Mononuclear cell (primary cell): Measurements from ENCODE around the gene TRIP11. TPM values are rescaled to one million over a fixed set of nuclear protein-coding genes. Genes with fewer than 3 reads are reported as not detected.

Experiments used
- H3K27me3 ChIP-seq: 2 replicates; pipeline ENCODE4 v1.6.0; 2011; ENCODE audit warnings: low read length, control low read depth; ENCODE audit not compliant: insufficient read depth
- H3K4me1 ChIP-seq: 2 replicates; pipeline ENCODE4 v1.5.1; 2011; ENCODE audit warnings: mild to moderate bottlenecking, low read length, control low read depth; ENCODE audit not compliant: insufficient read depth
- H3K4me3 ChIP-seq: 2 replicates; pipeline ENCODE4 v1.5.1; 2011; ENCODE audit warnings: mild to moderate bottlenecking, low read length, moderate library complexity
- H3K9me3 ChIP-seq: 2 replicates; pipeline ENCODE4 v1.5.1; 2011; ENCODE audit warnings: low read depth, mild to moderate bottlenecking, control low read depth, low read length
- total RNA-seq: library from RNA; depleted of rRNA; stranded (reverse); fragments of >200 nt; gene quantifications from one replicate; pipeline ENCODE4 v1.2.3, GENCODE V29; 2012

Gene TRIP11
- total RNA-seq, 1 donor, result 11.5 TPM

- Histone ChIP-seq H3K4me1 (peaks cover 19% of the 10 kb centered on the region), H3K9me3 (no peaks in the 10 kb centered on the region), H3K4me3 (no peak overlapping the region), H3K27me3 (no peaks in the 10 kb centered on the region)
Measured at GRCh38 chr14:92033433-92033832, 6.4 kb downstream of the TRIP11 start.

- Histone ChIP-seq H3K4me1 (no peaks in the 10 kb centered on the region), H3K27me3 (no peaks in the 10 kb centered on the region), H3K4me3 (no peak overlapping the region), H3K9me3 (no peaks in the 10 kb centered on the region)
Measured at GRCh38 chr14:92026548-92027190, 13.2 kb downstream of the TRIP11 start.

- H3K27me3 ChIP-seq, result no peaks in the 10 kb centered on the region
- H3K9me3 ChIP-seq, result no peaks in the 10 kb centered on the region
- H3K4me3 ChIP-seq, result no peak overlapping the region
- H3K4me1 ChIP-seq, result no peaks in the 10 kb centered on the region
Measured at GRCh38 chr14:92022036-92022435, 17.8 kb downstream of the TRIP11 start.

GRCh38 chr14:92021523-92021922 lies 18.3 kb downstream of the TRIP11 start:
- Histone ChIP-seq H3K4me1 (no peaks in the 10 kb centered on the region), H3K9me3 (no peaks in the 10 kb centered on the region), H3K27me3 (no peaks in the 10 kb centered on the region), H3K4me3 (no peak overlapping the region)

GRCh38 chr14:92014040-92014439 lies 25.8 kb downstream of the TRIP11 start:
- no peaks in the 10 kb centered on the region for H3K27me3 ChIP-seq
- no peaks in the 10 kb centered on the region for H3K9me3 ChIP-seq
- H3K4me3 ChIP-seq, result no peak overlapping the region
- no peaks in the 10 kb centered on the region for H3K4me1 ChIP-seq

- Histone ChIP-seq H3K4me1 (no peaks in the 10 kb centered on the region), H3K9me3 (no peaks in the 10 kb centered on the region), H3K27me3 (no peaks in the 10 kb centered on the region), H3K4me3 (no peak overlapping the region)
Measured at GRCh38 chr14:92012121-92012748, 27.6 kb downstream of the TRIP11 start.

- no peaks in the 10 kb centered on the region for H3K9me3 ChIP-seq
- no peaks in the 10 kb centered on the region for H3K27me3 ChIP-seq
- H3K4me1 ChIP-seq, result no peaks in the 10 kb centered on the region
- no peak overlapping the region for H3K4me3 ChIP-seq
Measured at GRCh38 chr14:92010644-92011043, 29.2 kb downstream of the TRIP11 start.

GRCh38 chr14:92009604-92010003 lies 30.3 kb downstream of the TRIP11 start:
- H3K9me3 ChIP-seq, result no peaks in the 10 kb centered on the region

GRCh38 chr14:92005019-92005418 lies 34.8 kb downstream of the TRIP11 start:
- H3K27me3 ChIP-seq, result no peaks in the 10 kb centered on the region
- H3K4me3 ChIP-seq, result no peak overlapping the region

More at GRCh38 chr14:92009604-92010003, 30.3 kb downstream of the TRIP11 start:
- Histone ChIP-seq H3K4me1 (no peaks in the 10 kb centered on the region), H3K27me3 (no peaks in the 10 kb centered on the region), H3K4me3 (no peak overlapping the region)

GRCh38 chr14:92004062-92004461 lies 35.8 kb downstream of the TRIP11 start:
- H3K9me3 ChIP-seq, result no peaks in the 10 kb centered on the region

More at GRCh38 chr14:92005019-92005418, 34.8 kb downstream of the TRIP11 start:
- no peaks in the 10 kb centered on the region for H3K4me1 ChIP-seq
- no peaks in the 10 kb centered on the region for H3K9me3 ChIP-seq

GRCh38 chr14:91998667-91999570 lies 40.9 kb downstream of the TRIP11 start:
- Histone ChIP-seq H3K27me3 (no peaks in the 10 kb centered on the region), H3K4me1 (no peaks in the 10 kb centered on the region), H3K4me3 (no peak overlapping the region), H3K9me3 (no peaks in the 10 kb centered on the region)

More at GRCh38 chr14:92004062-92004461, 35.8 kb downstream of the TRIP11 start:
- Histone ChIP-seq H3K4me3 (no peak overlapping the region), H3K4me1 (no peaks in the 10 kb centered on the region), H3K27me3 (no peaks in the 10 kb centered on the region)

- Histone ChIP-seq H3K4me3 (no peak overlapping the region), H3K9me3 (no peaks in the 10 kb centered on the region), H3K4me1 (no peaks in the 10 kb centered on the region)
Measured at GRCh38 chr14:91997492-91997891, 42.4 kb downstream of the TRIP11 start.

GRCh38 chr14:91996948-91997371 lies 42.9 kb downstream of the TRIP11 start:
- Histone ChIP-seq H3K4me3 (no peak overlapping the region), H3K9me3 (no peaks in the 10 kb centered on the region), H3K4me1 (no peaks in the 10 kb centered on the region), H3K27me3 (no peaks in the 10 kb centered on the region)

More at GRCh38 chr14:91997492-91997891, 42.4 kb downstream of the TRIP11 start:
- no peaks in the 10 kb centered on the region for H3K27me3 ChIP-seq

GRCh38 chr14:91987192-91987591 lies 52.7 kb downstream of the TRIP11 start:
- H3K4me3 ChIP-seq, result no peak overlapping the region
- no peaks in the 10 kb centered on the region for H3K4me1 ChIP-seq
- H3K9me3 ChIP-seq, result no peaks in the 10 kb centered on the region
- H3K27me3 ChIP-seq, result no peaks in the 10 kb centered on the region
